Stimulated activated naive CD8-positive, alpha-beta T cell treated with anti-CD3 and anti-CD28 coated beads, Interleukin-15, Interleukin-2, amounts not matched to agents 100 U/mL and 50 U/mL, for 24 hours (primary cell): ENCODE data around the gene CNTN1.

Experiments used
- ATAC-seq: fragments of 150-1000 bp; cut with Tn5 transposase; one replicate; pipeline ENCODE4 v1.10.0; 2021
- DNase-seq: peaks from one replicate; pipeline ENCODE4 v3.0.0; 2021

Gene CNTN1

DNA sequence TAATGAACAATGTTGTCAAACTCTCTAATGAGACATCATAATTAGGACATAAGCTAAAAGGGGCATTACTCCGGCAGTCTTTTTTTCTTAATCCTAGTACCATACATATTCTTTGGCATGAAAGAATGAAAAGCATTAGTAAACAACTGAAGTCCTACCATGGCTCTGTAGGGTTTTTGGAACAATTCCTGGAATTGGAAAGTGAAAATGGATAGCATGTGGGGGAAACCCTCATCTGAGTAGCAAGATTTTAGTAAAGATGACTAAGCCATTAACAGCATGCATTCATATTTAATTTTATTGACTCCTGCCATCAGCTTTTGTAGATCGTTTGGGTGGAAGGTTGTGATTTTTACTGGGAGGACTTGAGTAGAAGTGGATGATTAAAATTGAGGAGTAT is 279.7 kb downstream of the CNTN1 start:
- no peak for ATAC-seq
- DNase-seq = no peak

GRCh38 chr12:40976546-40976945 is 284.3 kb downstream of the CNTN1 start:
- ATAC-seq (no peak), DNase-seq (no peak)

DNA sequence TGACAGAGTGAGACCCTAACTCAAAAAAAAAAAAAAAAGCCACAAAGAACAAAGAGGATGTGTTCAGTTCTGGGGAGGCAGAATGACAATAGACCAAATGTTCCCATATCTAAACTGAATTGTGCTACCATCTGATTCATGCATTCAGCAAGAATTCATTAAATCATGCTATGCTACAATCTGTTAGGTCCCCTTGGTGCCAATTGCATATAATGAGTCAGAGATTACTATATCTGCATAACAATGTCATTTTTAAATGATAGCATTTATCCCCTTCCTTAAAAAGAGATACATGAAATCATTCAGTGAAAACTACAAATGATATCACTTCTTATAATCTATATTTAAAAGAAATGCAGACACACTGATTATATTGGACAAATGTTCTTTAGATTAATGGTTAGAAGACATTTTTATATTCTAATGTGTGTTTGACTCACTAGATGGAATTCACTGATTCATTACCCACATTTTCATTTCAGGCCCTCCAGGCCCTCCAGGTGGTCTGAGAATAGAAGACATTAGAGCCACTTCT is 288.3 kb downstream of the CNTN1 start:
- ATAC-seq = no peak
- DNase-seq = no peak

DNA sequence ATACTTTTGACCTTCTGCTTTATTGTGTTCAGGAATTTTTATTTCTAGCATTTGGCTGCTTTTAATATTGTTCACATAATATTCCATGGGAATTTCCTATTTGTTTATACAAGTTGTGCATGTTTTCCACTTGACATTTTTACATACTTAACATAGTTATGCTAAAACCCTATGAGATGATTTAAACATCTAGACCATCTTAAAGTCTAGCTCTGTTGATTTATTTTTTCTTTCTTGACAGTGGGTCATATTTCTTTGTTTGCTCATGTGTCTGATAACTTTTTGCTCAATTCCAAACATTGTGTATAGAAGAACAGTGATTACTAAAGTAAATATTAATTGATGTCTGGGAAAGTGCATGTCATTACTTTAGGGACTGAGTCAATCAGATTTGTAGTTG is 293.8 kb downstream of the CNTN1 start:
- no peak for DNase-seq
- no peak for ATAC-seq

GRCh38 chr12:40988355-40988754 is 296.1 kb downstream of the CNTN1 start:
- no peak for ATAC-seq
- no peak for DNase-seq

- no peak for DNase-seq
- ATAC-seq = no peak
Observed at GRCh38 chr12:40988824-40989223, 296.6 kb downstream of the CNTN1 start.

- no peak for DNase-seq
- ATAC-seq = no peak
Observed at GRCh38 chr12:40989785-40990184, 297.5 kb downstream of the CNTN1 start.

- no peak for ATAC-seq
- no peak for DNase-seq
Observed at GRCh38 chr12:40992158-40992557, 299.9 kb downstream of the CNTN1 start.

DNA sequence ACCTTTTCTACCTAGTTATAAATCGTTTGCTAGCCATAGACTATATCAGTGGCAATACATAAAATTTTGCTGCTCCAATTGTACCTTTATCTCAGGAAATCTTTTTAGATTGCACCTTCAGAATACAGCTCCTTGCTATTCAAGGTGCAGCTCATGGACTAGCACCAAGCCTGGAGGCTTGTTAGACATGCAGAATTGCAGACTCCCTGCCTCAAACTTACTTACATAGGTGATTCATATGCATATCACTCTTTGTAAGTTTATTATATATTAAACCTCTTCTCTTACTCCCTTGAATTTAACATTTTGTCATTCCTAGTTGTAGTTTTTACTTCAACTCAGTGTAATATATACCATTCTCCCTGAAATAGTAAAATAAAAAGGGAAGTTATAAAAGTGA is 300.4 kb downstream of the CNTN1 start:
- ATAC-seq (no peak), DNase-seq (no peak)

- no peak for ATAC-seq
Observed at GRCh38 chr12:40993158-40993557, 300.9 kb downstream of the CNTN1 start.

GRCh38 chr12:40996091-40996490 is 303.9 kb downstream of the CNTN1 start:
- DNase-seq = no peak
- ATAC-seq = no peak

More at GRCh38 chr12:40993158-40993557, 300.9 kb downstream of the CNTN1 start:
- DNase-seq = no peak

- ATAC-seq (no peak), DNase-seq (no peak)
Observed at GRCh38 chr12:40999210-40999609, 307.0 kb downstream of the CNTN1 start.

- no peak for ATAC-seq
- no peak for DNase-seq
Observed at GRCh38 chr12:41008472-41008871, 316.2 kb downstream of the CNTN1 start.

GRCh38 chr12:41011939-41012338 is 319.7 kb downstream of the CNTN1 start:
- no peak for ATAC-seq
- no peak for DNase-seq

- no peak for ATAC-seq
Observed at GRCh38 chr12:41013881-41014642, 321.8 kb downstream of the CNTN1 start.

GRCh38 chr12:41014643-41015020 is 322.4 kb downstream of the CNTN1 start:
- DNase-seq = no peak
- no peak for ATAC-seq

More at GRCh38 chr12:41013881-41014642, 321.8 kb downstream of the CNTN1 start:
- no peak for DNase-seq

GRCh38 chr12:41018010-41018409 is 325.8 kb downstream of the CNTN1 start:
- DNase-seq = no peak
- ATAC-seq = no peak

DNA sequence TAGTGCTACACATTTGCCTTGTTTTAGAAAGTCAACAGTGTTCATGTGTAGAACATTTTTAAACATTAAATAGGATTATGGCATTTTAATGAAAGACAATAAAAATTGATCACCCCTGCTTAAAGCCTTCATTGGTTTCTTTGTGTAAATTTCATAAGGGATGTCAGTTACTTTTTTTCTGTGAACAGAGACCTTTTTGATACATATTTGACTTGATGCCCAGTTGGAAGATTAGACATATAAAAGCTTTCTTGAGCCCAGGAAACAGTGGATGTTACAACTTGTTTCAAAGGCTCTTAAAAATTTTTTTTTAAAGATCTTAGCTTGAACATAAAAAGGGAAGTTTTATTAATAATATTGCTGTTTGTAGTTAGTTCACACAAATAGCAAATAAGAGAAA is 327.2 kb downstream of the CNTN1 start:
- no peak for DNase-seq
- ATAC-seq = no peak

DNA sequence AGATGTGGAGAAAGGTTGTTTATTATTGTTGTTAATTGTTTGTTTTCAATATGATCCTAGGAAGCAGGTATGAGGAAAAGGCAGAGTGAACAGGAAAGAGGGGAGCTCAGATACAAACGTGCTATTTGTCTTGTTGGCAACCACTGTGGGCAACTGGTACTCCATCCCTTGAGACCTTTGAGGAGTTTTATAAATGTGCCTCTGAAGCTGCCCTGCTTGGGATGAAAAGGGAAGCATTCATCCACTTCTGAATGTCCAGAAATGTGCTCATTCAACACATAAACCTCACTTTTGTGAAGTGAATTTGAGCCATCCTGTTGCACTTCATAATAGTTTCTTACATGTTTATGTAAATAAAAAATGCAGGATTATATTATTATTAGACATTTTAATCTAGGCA is 331.6 kb downstream of the CNTN1 start:
- no peak for DNase-seq
- no peak for ATAC-seq

DNA sequence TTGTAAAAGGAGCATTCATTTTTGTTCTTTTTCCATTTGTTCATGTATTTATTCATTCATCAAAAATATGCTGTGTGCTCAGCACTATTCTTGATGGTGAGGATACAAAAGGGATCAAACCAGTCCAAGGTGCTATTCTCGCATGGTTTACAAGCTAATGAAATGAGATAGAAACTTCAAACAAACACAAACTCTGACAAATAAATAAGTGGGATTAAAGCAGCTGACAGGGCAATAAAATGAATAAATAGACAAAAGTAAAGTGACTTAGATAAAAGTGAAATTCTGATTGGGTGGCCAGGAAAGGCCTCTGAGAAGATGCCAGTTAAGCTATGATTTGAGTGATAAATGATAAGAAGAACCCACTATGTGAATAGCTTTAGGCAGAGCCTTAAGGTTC is 333.9 kb downstream of the CNTN1 start:
- ATAC-seq (no peak), DNase-seq (no peak)

- no peak for ATAC-seq
- no peak for DNase-seq
Observed at GRCh38 chr12:41032386-41032785, 340.1 kb downstream of the CNTN1 start.

GRCh38 chr12:41034686-41035085 is 342.4 kb downstream of the CNTN1 start:
- no peak for ATAC-seq
- no peak for DNase-seq

DNA sequence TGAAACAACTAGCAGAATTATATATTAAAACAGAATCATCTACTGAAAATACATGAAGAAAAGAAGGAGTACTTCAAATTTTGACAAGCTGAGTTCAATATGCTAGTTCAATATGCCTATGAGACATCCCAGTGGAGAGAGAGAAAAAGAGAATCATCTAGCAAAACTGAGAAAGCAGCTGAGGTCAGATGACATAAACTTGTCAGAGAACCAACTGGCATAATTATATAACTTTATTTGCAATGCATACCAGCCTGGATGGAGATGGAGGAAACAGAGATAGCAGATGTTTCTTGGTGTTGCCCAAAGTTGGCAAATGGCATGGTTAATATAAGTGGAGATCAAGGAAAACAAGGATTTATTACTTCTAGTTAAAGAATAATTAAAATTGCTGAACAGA is 347.2 kb downstream of the CNTN1 start:
- ATAC-seq (no peak), DNase-seq (no peak)

DNA sequence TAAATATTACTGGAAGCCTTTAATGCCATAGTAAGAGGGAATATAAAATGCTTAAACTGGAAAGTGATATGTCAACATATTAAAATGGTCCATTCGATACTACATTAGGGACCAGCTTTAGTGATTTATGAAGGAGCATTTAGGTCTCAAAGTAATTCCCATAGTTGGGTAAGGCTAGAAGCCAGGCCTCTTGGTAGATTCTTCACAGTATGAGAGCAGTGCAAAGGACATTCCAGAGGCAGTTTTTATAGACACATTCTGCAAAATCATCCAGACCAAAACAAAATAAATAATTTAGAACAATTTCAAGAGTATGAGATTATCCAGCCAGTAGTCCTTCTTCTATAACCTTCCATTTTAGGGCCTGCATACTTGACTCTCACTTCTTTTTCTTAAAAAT is 353.3 kb downstream of the CNTN1 start:
- ATAC-seq (no peak), DNase-seq (no peak)
